Lung (tissue), 12 donors: ENCODE results near the gene GPATCH1. TPM values are rescaled to one million over a fixed set of nuclear protein-coding genes. Genes with fewer than 3 reads are reported as not detected.
A peak's percentile ranks its signal among the peaks of the same experiment; 100 is the strongest.

ENCODE experiments used
- ATAC-seq: fragments of 200-7000 bp; cut with Tn5 transposase; one replicate; pipeline ENCODE4 v1.9.1; 2020; ENCODE audit warnings: moderate number of reproducible peaks; ENCODE audit not compliant: insufficient read depth, low FRiP score
- DNase-seq, 3 donors: peaks; one replicate each; pipeline ENCODE4 v3.0.0-alpha.2; 2013 to 2017
- H3K27ac ChIP-seq, 2 donors: one replicate each; pipeline ENCODE4 v1.5.1; 2013; ENCODE audit warnings: mild to moderate bottlenecking in 2 of 2, moderate library complexity in 2 of 2, control low read depth in 1 of 2, inconsistent platforms in 1 of 2, low read depth in 1 of 2, low read length in 1 of 2
- H3K27me3 ChIP-seq, 3 donors: one replicate each; pipeline ENCODE4 v1.5.1; 2013; ENCODE audit warnings: low read length in 2 of 3; ENCODE audit not compliant: control insufficient read depth in 3 of 3, insufficient read depth in 3 of 3
- H3K36me3 ChIP-seq, 4 donors: one replicate each; pipeline ENCODE4 v1.5.1; 2013; ENCODE audit warnings: low read length in 4 of 4, mild to moderate bottlenecking in 1 of 4, moderate library complexity in 1 of 4; ENCODE audit not compliant: control insufficient read depth in 4 of 4, insufficient read depth in 4 of 4
- H3K4me1 ChIP-seq, 5 donors: one replicate each; pipeline ENCODE4 v1.5.1; 2013; ENCODE audit warnings: low read length in 5 of 5, mild to moderate bottlenecking in 2 of 5, moderate library complexity in 1 of 5; ENCODE audit not compliant: control insufficient read depth in 5 of 5, insufficient read depth in 5 of 5
- H3K4me3 ChIP-seq: one replicate; pipeline ENCODE4 v1.5.1; 2013; ENCODE audit warnings: mild to moderate bottlenecking, control low read depth, moderate library complexity
- H3K9ac ChIP-seq, 2 donors: one replicate each; pipeline ENCODE4 v1.5.1; 2013; ENCODE audit warnings: low read length in 2 of 2, control low read depth in 1 of 2; ENCODE audit not compliant: insufficient read depth in 1 of 2
- H3K9me3 ChIP-seq, 4 donors: one replicate each; pipeline ENCODE4 v1.5.1; 2013; ENCODE audit warnings: low read length in 3 of 4, mild to moderate bottlenecking in 1 of 4, moderate library complexity in 1 of 4; ENCODE audit not compliant: control insufficient read depth in 4 of 4, insufficient read depth in 3 of 4
- CTCF ChIP-seq: IDR thresholded peaks from 2 replicates; pipeline ENCODE4 v1.5.1; 2012; ENCODE audit warnings: mild to moderate bottlenecking; ENCODE audit errors: control extremely low read depth, extremely low read depth
- WGBS, 2 donors: extraction: QIAGEN DNeasy Blood & Tissue Kit; methylation state at CpG; one replicate each; pipeline ENCODE4 v1.1.7; 2013; 5-methylcytosine and 5-hydroxymethylcytosine counted together
- polyA plus RNA-seq, 2 donors: library from polyadenylated mRNA; stranded (reverse); fragments of 200-250 nt; gene quantifications; one replicate each; pipeline ENCODE4 v1.2.1, GENCODE V29; 2013
- total RNA-seq, 2 donors: library from RNA; depleted of rRNA in 1 of 2; stranded (reverse); fragments of >200 nt in 1 of 2; gene quantifications; one replicate each; pipeline ENCODE4 v1.2.1, GENCODE V29; 2014 to 2021
- donor health status: control.
- donor health status: control.
- donor health status: Bipolar disorder and iron deficiency.
- donor health status: healthy.
- donor health status: DM: yes; HTN: yes; CAD: no.

GPATCH1 gene
- total and polyA plus RNA-seq, 4 donors = 3.8 to 12.3 (median 6.0) TPM

DNA sequence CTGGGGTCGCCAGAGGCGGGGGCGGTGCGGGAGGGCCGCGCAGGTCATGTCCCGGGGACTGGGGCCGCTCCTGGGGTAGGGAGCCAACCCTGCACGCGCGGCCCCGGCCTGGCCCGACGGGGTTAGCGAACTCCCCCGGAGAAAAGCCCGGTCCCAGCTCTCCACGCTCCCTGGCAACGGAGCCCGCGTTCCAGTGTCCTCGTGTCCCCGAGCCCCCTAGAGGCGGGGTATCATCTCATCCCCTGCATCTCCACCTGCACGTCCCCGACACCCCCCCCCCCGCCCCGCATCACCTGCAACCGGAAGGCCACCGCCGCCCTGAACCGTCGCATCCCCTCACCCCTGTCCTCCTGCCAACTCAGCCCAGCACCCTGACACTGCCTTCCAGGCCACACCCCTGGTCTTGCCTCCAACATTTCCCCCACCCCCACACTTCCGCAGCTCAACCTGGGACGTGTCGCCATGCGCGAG is 53.6 kb downstream of the GPATCH1 start:
- H3K27ac ChIP-seq = no peak overlapping the region
- WGBS, 2 donors = 10 to 11% methylated on average over 28 to 38 of the region's 38 CpGs
- H3K36me3 ChIP-seq = peaks cover 0 to 10% (median 4%) of the 10 kb centered on the region in 4 donors
- no peaks in the 10 kb centered on the region for H3K4me1 ChIP-seq
- no peak overlapping the region for H3K9ac ChIP-seq
- no peak overlapping the region for H3K4me3 ChIP-seq
- peaks cover 0 to 12% (median 0%) of the 10 kb centered on the region in 3 donors for H3K27me3 ChIP-seq
- TF ChIP-seq CTCF = no peak
- no peak for DNase-seq
- no peak for ATAC-seq
- peaks cover 0 to 3% (median 0%) of the 10 kb centered on the region in 4 donors for H3K9me3 ChIP-seq

GRCh38 chr19:33139165-33139564 is 58.2 kb downstream of the GPATCH1 start:
- Histone ChIP-seq H3K36me3 (no peaks in the 10 kb centered on the region), H3K27ac (no peak overlapping the region), H3K9me3 (peaks cover 0 to 3% (median 0%) of the 10 kb centered on the region in 4 donors), H3K4me3 (no peak overlapping the region), H3K4me1 (no peaks in the 10 kb centered on the region), H3K27me3 (peaks cover 0 to 8% (median 0%) of the 10 kb centered on the region in 3 donors), H3K9ac (no peak overlapping the region)
- 67 to 76% methylated on average over 4 of the region's 4 CpGs for WGBS, 2 donors
- TF ChIP-seq CTCF = no peak
- DNase-seq = no peak
- no peak for ATAC-seq

- peak; percentile 90 for TF ChIP-seq CTCF
- no peak overlapping the region for H3K27ac ChIP-seq
- H3K9me3 ChIP-seq = no peaks in the 10 kb centered on the region
- no peaks in the 10 kb centered on the region for H3K4me1 ChIP-seq
- no peak overlapping the region for H3K9ac ChIP-seq
- WGBS, 2 donors = 27 to 30% methylated on average over 23 of the region's 23 CpGs
- no peak overlapping the region for H3K4me3 ChIP-seq
- no peaks in the 10 kb centered on the region for H3K27me3 ChIP-seq
- DNase-seq (peak; percentile 57 to 77 (median 71)), ATAC-seq (peak; percentile 86)
- no peaks in the 10 kb centered on the region for H3K36me3 ChIP-seq
These were observed 63.0 kb downstream of the GPATCH1 start for GRCh38 chr19:33143897-33144405.

DNA sequence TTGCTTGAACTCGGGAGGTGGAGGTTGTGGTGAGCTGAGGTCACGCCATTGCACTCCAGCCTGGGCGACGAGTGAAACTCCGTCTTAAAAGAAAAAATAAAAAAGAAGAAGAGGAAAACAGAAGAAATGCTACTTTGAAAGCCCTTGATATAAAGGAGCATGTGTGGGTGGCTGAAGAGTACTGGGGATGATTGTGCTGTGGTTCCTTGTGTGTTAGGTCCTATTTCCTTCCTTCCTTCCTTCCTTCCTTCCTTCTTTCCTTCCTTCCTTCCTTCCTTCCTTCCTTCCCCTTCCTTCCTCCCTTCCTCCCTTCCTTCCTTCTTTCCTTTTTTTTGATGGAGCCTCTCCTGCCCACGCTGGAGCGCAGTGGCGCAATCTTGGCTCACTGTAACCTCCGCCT is 65.2 kb downstream of the GPATCH1 start:
- no peaks in the 10 kb centered on the region for H3K9me3 ChIP-seq
- no peak overlapping the region for H3K4me3 ChIP-seq
- no peak for TF ChIP-seq CTCF
- DNase-seq (no peak), ATAC-seq (no peak)
- no peak overlapping the region for H3K27ac ChIP-seq
- H3K4me1 ChIP-seq = peaks cover 0 to 3% (median 0%) of the 10 kb centered on the region in 5 donors
- WGBS, 2 donors = 80 to 83% methylated on average over 9 of the region's 9 CpGs
- H3K9ac ChIP-seq = no peak overlapping the region
- no peaks in the 10 kb centered on the region for H3K27me3 ChIP-seq
- no peaks in the 10 kb centered on the region for H3K36me3 ChIP-seq
